ENCODE data around the gene CNTN5. TPM values are rescaled to one million over a fixed set of nuclear protein-coding genes. Genes with fewer than 3 reads are reported as not detected.
"Not testable (repeated sequence)": the region's sequence is repeated elsewhere in the genome, so short reads cannot be mapped to it uniquely, and the experiment has no call there.

CNTN5 gene
- total RNA-seq, 2 experiments from 2014 or later: not detected

DNA sequence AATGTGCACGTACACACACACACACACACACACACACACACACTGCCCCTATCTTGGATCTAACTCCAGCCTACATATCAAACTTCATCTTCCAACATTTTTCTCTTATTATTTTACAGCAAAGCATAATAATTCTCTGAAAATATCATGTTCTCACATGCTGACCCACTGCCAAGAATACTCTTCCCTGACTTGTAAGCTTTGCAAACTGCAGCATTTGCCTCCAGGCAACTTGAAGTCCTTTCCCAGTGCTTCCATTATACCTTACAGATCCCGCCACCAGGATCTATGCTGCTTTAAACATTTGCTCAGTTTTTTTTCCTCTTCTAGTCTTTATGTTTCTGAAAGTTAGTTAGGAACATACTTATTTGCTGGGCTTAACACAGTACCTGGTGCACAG lies 1183.0 kb downstream of the CNTN5 start:
- ChIA-PET CTCF (no interaction called here), POLR2A (no interaction called here)
- Mint-ChIP-seq H3K9me3 (ENCODE audit: insufficient read depth) (no peaks in the 10 kb centered on the region), H3K27me3 (ENCODE audit: low read depth) (no peaks in the 10 kb centered on the region), H3K36me3 (ENCODE audit: low read depth) (no peaks in the 10 kb centered on the region), H3K4me3 (no peak overlapping the region), H3K4me1 (ENCODE audit: low read depth) (no peaks in the 10 kb centered on the region), H3K27ac (no peak overlapping the region)
- no peak for DNase-seq
- ATAC-seq: no peak

DNA sequence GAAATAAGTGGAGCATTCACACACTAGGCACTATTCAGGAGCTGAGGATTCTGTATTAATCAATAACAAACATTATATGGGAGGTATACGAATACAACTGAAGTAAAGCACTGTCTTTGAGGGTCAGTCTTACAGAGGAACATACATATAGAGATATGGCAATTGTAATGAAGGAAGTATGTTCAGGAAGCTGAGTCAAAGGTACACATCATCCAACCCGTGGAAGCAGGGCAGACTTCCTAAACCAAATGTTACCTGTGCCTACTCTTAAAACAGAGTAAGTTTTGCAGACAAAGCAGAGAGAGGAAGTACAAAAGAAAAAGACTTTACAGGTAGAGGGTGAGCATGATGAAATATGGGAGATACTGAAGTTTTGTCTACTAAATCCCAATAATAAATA lies 1185.2 kb downstream of the CNTN5 start:
- no peak for DNase-seq
- Mint-ChIP-seq H3K27ac (no peak overlapping the region), H3K4me1 (ENCODE audit: low read depth) (no peaks in the 10 kb centered on the region), H3K4me3 (no peak overlapping the region), H3K36me3 (ENCODE audit: low read depth) (no peaks in the 10 kb centered on the region), H3K27me3 (ENCODE audit: low read depth) (no peaks in the 10 kb centered on the region), H3K9me3 (ENCODE audit: insufficient read depth) (peaks cover 3% of the 10 kb centered on the region)
- ChIA-PET POLR2A (no interaction called here), CTCF (no interaction called here)
- no peak for ATAC-seq

DNA sequence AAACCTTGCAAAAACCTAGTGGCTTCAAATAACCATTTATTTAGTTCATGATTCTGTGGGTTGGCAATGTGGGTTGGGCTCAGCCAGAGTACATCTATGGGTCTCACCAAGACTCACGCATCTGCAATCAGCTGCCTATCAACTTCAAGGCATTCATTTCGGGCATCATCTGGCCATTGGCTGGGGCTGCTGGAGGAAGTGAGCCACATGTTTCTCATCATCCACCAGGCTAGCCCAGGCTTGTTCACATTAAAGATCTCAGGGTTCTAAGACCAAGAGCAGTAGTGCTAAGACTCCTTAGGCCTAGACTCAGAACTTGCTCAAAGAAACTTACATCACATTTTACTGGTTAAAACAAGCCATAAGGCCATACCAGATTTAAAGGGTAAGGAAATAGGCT lies 1187.5 kb downstream of the CNTN5 start:
- no peaks in the 10 kb centered on the region for H3K27me3 Mint-ChIP-seq (ENCODE audit: low read depth)
- CTCF ChIA-PET: no interaction called here
- no peaks in the 10 kb centered on the region for H3K4me1 Mint-ChIP-seq (ENCODE audit: low read depth)
- DNase-seq (no peak), ATAC-seq (no peak)
- H3K36me3 Mint-ChIP-seq (ENCODE audit: low read depth): no peaks in the 10 kb centered on the region
- POLR2A ChIA-PET: no interaction called here
- no peak overlapping the region for H3K27ac Mint-ChIP-seq
- no peak overlapping the region for H3K4me3 Mint-ChIP-seq
- H3K9me3 Mint-ChIP-seq (ENCODE audit: insufficient read depth): peaks cover 3% of the 10 kb centered on the region

GRCh38 chr11:100214791-100215190 lies 1194.0 kb downstream of the CNTN5 start:
- Mint-ChIP-seq H3K36me3 (ENCODE audit: low read depth) (no peaks in the 10 kb centered on the region), H3K27ac (no peak overlapping the region)
- CTCF ChIA-PET: no interaction called here

DNA sequence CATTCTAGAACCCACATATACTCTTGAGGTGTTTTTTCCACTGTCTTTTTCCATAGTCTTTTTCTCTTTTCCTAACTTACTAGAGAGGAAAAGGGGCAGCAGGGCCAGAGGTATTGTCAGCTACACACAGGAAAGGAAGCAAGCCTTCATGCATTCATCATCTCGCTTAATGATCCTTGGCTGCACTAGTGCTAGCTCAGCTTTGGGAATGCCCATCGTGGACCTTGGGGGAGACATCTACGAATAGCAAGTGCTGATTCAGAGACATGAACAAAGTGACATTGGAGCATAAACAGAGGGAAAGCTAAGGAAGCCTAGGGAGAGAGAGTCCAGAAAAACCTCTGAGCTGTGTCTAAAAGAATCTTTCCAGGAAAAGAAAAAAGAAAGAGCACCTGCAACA lies 1200.1 kb downstream of the CNTN5 start:
- DNase-seq (no peak), ATAC-seq (no peak)
- H3K4me1 Mint-ChIP-seq (ENCODE audit: low read depth): no peaks in the 10 kb centered on the region
- no peaks in the 10 kb centered on the region for H3K27me3 Mint-ChIP-seq (ENCODE audit: low read depth)
- peaks cover 5% of the 10 kb centered on the region for H3K9me3 Mint-ChIP-seq (ENCODE audit: insufficient read depth)
- no peak overlapping the region for H3K4me3 Mint-ChIP-seq
- no peak overlapping the region for H3K27ac Mint-ChIP-seq
- CTCF ChIA-PET: no interaction called here
- H3K36me3 Mint-ChIP-seq (ENCODE audit: low read depth): no peaks in the 10 kb centered on the region
- POLR2A ChIA-PET: interaction anchor here (0.6 kb wide), 1 partner anchor 36 kb away, joined by 4 read pairs; no protein-coding TSS in a partner anchor

More at GRCh38 chr11:100214791-100215190, 1194.0 kb downstream of the CNTN5 start:
- Mint-ChIP-seq H3K9me3 (ENCODE audit: insufficient read depth) (peaks cover 5% of the 10 kb centered on the region), H3K4me1 (ENCODE audit: low read depth) (no peaks in the 10 kb centered on the region), H3K4me3 (no peak overlapping the region), H3K27me3 (ENCODE audit: low read depth) (no peaks in the 10 kb centered on the region)
- POLR2A ChIA-PET: no interaction called here
- no peak for DNase-seq
- no peak for ATAC-seq

DNA sequence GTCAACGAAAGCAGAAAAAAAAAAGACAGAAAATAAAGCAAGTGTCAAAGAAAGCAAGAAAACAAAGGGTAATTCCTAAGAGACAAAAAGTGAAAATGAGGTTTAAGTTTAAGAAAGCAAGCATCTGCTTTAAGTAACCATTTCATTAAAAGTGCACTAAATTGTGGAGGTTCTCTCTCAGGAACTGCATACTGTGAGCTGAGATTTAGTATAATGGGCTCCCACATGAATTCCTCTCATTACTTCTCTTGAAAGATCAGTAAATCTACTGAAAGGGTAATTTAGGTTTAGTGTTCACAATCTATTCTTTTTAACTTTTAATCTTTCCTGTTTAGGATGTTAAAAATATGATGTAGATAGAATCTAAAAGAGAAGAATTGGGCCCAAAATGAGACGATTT lies 1201.0 kb downstream of the CNTN5 start:
- H3K9me3 Mint-ChIP-seq (ENCODE audit: insufficient read depth): peaks cover 5% of the 10 kb centered on the region
- H3K36me3 Mint-ChIP-seq (ENCODE audit: low read depth): no peaks in the 10 kb centered on the region
- H3K27ac Mint-ChIP-seq: no peak overlapping the region
- no peak for ATAC-seq
- DNase-seq: no peak
- H3K27me3 Mint-ChIP-seq (ENCODE audit: low read depth): no peaks in the 10 kb centered on the region
- no peak overlapping the region for H3K4me3 Mint-ChIP-seq
- H3K4me1 Mint-ChIP-seq (ENCODE audit: low read depth): no peaks in the 10 kb centered on the region
- CTCF ChIA-PET: no interaction called here
- POLR2A ChIA-PET: no interaction called here

- H3K36me3 Mint-ChIP-seq (ENCODE audit: low read depth): no peaks in the 10 kb centered on the region
- H3K27ac Mint-ChIP-seq: no peak overlapping the region
- no peaks in the 10 kb centered on the region for H3K4me1 Mint-ChIP-seq (ENCODE audit: low read depth)
- H3K4me3 Mint-ChIP-seq: no peak overlapping the region
- no peaks in the 10 kb centered on the region for H3K27me3 Mint-ChIP-seq (ENCODE audit: low read depth)
- no peak for DNase-seq
- CTCF ChIA-PET: no interaction called here
- ATAC-seq: no peak
- POLR2A ChIA-PET: no interaction called here
- no peaks in the 10 kb centered on the region for H3K9me3 Mint-ChIP-seq (ENCODE audit: insufficient read depth)
Measured at GRCh38 chr11:100224541-100225034, 1203.8 kb downstream of the CNTN5 start.

- POLR2A ChIA-PET: no interaction called here
- H3K27ac Mint-ChIP-seq: no peak overlapping the region
- ATAC-seq: no peak
- H3K27me3 Mint-ChIP-seq (ENCODE audit: low read depth): no peaks in the 10 kb centered on the region
- no peaks in the 10 kb centered on the region for H3K9me3 Mint-ChIP-seq (ENCODE audit: insufficient read depth)
- H3K4me3 Mint-ChIP-seq: no peak overlapping the region
- CTCF ChIA-PET: no interaction called here
- no peak for DNase-seq
- H3K4me1 Mint-ChIP-seq (ENCODE audit: low read depth): no peaks in the 10 kb centered on the region
- no peaks in the 10 kb centered on the region for H3K36me3 Mint-ChIP-seq (ENCODE audit: low read depth)
Measured at GRCh38 chr11:100229086-100229485, 1208.3 kb downstream of the CNTN5 start.

- Mint-ChIP-seq H3K27ac (no peak overlapping the region), H3K4me1 (ENCODE audit: low read depth) (no peaks in the 10 kb centered on the region), H3K27me3 (ENCODE audit: low read depth) (no peaks in the 10 kb centered on the region), H3K36me3 (ENCODE audit: low read depth) (no peaks in the 10 kb centered on the region), H3K9me3 (ENCODE audit: insufficient read depth) (peaks cover 6% of the 10 kb centered on the region), H3K4me3 (no peak overlapping the region)
- ATAC-seq: no peak
- ChIA-PET POLR2A (no interaction called here), CTCF (no interaction called here)
- no peak for DNase-seq
Measured at GRCh38 chr11:100232006-100232405, 1211.3 kb downstream of the CNTN5 start.

GRCh38 chr11:100235085-100235484 lies 1214.3 kb downstream of the CNTN5 start:
- no peaks in the 10 kb centered on the region for H3K4me1 Mint-ChIP-seq (ENCODE audit: low read depth)
- H3K27me3 Mint-ChIP-seq (ENCODE audit: low read depth): no peaks in the 10 kb centered on the region
- no peak overlapping the region for H3K4me3 Mint-ChIP-seq
- no peak for ATAC-seq
- H3K9me3 Mint-ChIP-seq (ENCODE audit: insufficient read depth): peaks cover 6% of the 10 kb centered on the region
- POLR2A ChIA-PET: no interaction called here
- no peak for DNase-seq
- CTCF ChIA-PET: no interaction called here
- H3K36me3 Mint-ChIP-seq (ENCODE audit: low read depth): no peaks in the 10 kb centered on the region
- no peak overlapping the region for H3K27ac Mint-ChIP-seq

- CTCF ChIA-PET: no interaction called here
- POLR2A ChIA-PET: no interaction called here
- Mint-ChIP-seq H3K27ac (no peak overlapping the region), H3K4me1 (ENCODE audit: low read depth) (no peaks in the 10 kb centered on the region), H3K4me3 (no peak overlapping the region), H3K9me3 (ENCODE audit: insufficient read depth) (peaks cover 2% of the 10 kb centered on the region), H3K36me3 (ENCODE audit: low read depth) (no peaks in the 10 kb centered on the region), H3K27me3 (ENCODE audit: low read depth) (no peaks in the 10 kb centered on the region)
- no peak for DNase-seq
- ATAC-seq: no peak
Measured at GRCh38 chr11:100240025-100240539, 1219.3 kb downstream of the CNTN5 start.

GRCh38 chr11:100247704-100248103 lies 1227.0 kb downstream of the CNTN5 start:
- CTCF ChIA-PET: no interaction called here
- no peaks in the 10 kb centered on the region for H3K4me1 Mint-ChIP-seq (ENCODE audit: low read depth)
- H3K36me3 Mint-ChIP-seq (ENCODE audit: low read depth): no peaks in the 10 kb centered on the region
- ATAC-seq: no peak
- H3K4me3 Mint-ChIP-seq: no peak overlapping the region
- H3K27me3 Mint-ChIP-seq (ENCODE audit: low read depth): no peaks in the 10 kb centered on the region
- no peak overlapping the region for H3K27ac Mint-ChIP-seq
- POLR2A ChIA-PET: no interaction called here
- DNase-seq: no peak
- no peaks in the 10 kb centered on the region for H3K9me3 Mint-ChIP-seq (ENCODE audit: insufficient read depth)

GRCh38 chr11:100257238-100257803 lies 1236.6 kb downstream of the CNTN5 start:
- H3K4me1 Mint-ChIP-seq (ENCODE audit: low read depth); H3K9me3 Mint-ChIP-seq (ENCODE audit: insufficient read depth); H3K36me3 Mint-ChIP-seq (ENCODE audit: low read depth); H3K27ac Mint-ChIP-seq; ATAC-seq; H3K4me3 Mint-ChIP-seq; POLR2A ChIA-PET; H3K27me3 Mint-ChIP-seq (ENCODE audit: low read depth); DNase-seq; CTCF ChIA-PET: not testable (repeated sequence)

Data from activated CD8-positive, alpha-beta T cell treated with anti-CD3 and anti-CD28 coated beads, Interleukin-2, amount 10 ng/mL, durations not matched to agents 7 days and 5 days (primary cell).